Mucosa of stomach (tissue), 1 donor: ENCODE results near the gene HAUS5.
A peak's percentile ranks its signal among the peaks of the same experiment; 100 is the strongest.

Experiments used
- H3K27me3 ChIP-seq: one replicate; pipeline ENCODE4 v1.7.0; 2013; ENCODE audit warnings: mild to moderate bottlenecking, low read length; ENCODE audit not compliant: control insufficient read depth, insufficient read depth
- H3K36me3 ChIP-seq: one replicate; pipeline ENCODE4 v1.7.0; 2013; ENCODE audit warnings: low read length; ENCODE audit not compliant: control insufficient read depth, insufficient read depth
- H3K4me1 ChIP-seq: one replicate; pipeline ENCODE4 v1.7.0; 2013; ENCODE audit warnings: mild to moderate bottlenecking, low read length; ENCODE audit not compliant: control insufficient read depth, insufficient read depth
- H3K4me3 ChIP-seq: one replicate; pipeline ENCODE4 v1.7.0; 2013; ENCODE audit warnings: low read length
- H3K9ac ChIP-seq: one replicate; pipeline ENCODE4 v1.7.0; 2013; ENCODE audit warnings: mild to moderate bottlenecking, low read length, moderate library complexity
- H3K9me3 ChIP-seq: one replicate; pipeline ENCODE4 v1.7.0; 2013; ENCODE audit warnings: mild to moderate bottlenecking, low read length, moderate library complexity; ENCODE audit not compliant: control insufficient read depth
- donor health status: Pancreatic carcinoma.

Gene HAUS5

GRCh38 chr19:35613574-35613973 lies 1.0 kb downstream of the HAUS5 start:
- Histone ChIP-seq H3K9ac (no peak overlapping the region), H3K27me3 (no peaks in the 10 kb centered on the region), H3K36me3 (no peaks in the 10 kb centered on the region), H3K9me3 (no peaks in the 10 kb centered on the region), H3K4me3 (no peak overlapping the region), H3K4me1 (peaks cover 13% of the 10 kb centered on the region)

- H3K27me3 ChIP-seq: no peaks in the 10 kb centered on the region
- peaks cover 13% of the 10 kb centered on the region for H3K4me1 ChIP-seq
- H3K36me3 ChIP-seq: no peaks in the 10 kb centered on the region
- H3K4me3 ChIP-seq: no peak overlapping the region
- H3K9me3 ChIP-seq: no peaks in the 10 kb centered on the region
- no peak overlapping the region for H3K9ac ChIP-seq
Measured at GRCh38 chr19:35615036-35615435, 2.5 kb downstream of the HAUS5 start.

GRCh38 chr19:35618857-35619256 lies 6.3 kb downstream of the HAUS5 start:
- Histone ChIP-seq H3K4me3 (no peak overlapping the region), H3K9me3 (no peaks in the 10 kb centered on the region), H3K9ac (no peak overlapping the region), H3K36me3 (no peaks in the 10 kb centered on the region), H3K4me1 (no peaks in the 10 kb centered on the region), H3K27me3 (no peaks in the 10 kb centered on the region)

- H3K36me3 ChIP-seq: no peaks in the 10 kb centered on the region
Measured at GRCh38 chr19:35619290-35619923, 6.9 kb downstream of the HAUS5 start.

GRCh38 chr19:35620001-35620400 lies 7.5 kb downstream of the HAUS5 start:
- no peaks in the 10 kb centered on the region for H3K27me3 ChIP-seq
- H3K36me3 ChIP-seq: no peaks in the 10 kb centered on the region
- no peaks in the 10 kb centered on the region for H3K9me3 ChIP-seq
- H3K9ac ChIP-seq: no peak overlapping the region
- no peak overlapping the region for H3K4me3 ChIP-seq
- H3K4me1 ChIP-seq: no peaks in the 10 kb centered on the region

More at GRCh38 chr19:35619290-35619923, 6.9 kb downstream of the HAUS5 start:
- H3K4me3 ChIP-seq: no peak overlapping the region
- no peaks in the 10 kb centered on the region for H3K4me1 ChIP-seq
- no peaks in the 10 kb centered on the region for H3K27me3 ChIP-seq
- no peak overlapping the region for H3K9ac ChIP-seq
- H3K9me3 ChIP-seq: no peaks in the 10 kb centered on the region

GRCh38 chr19:35621708-35622107 lies 9.2 kb downstream of the HAUS5 start:
- no peaks in the 10 kb centered on the region for H3K27me3 ChIP-seq
- H3K4me3 ChIP-seq: no peak overlapping the region
- H3K36me3 ChIP-seq: no peaks in the 10 kb centered on the region
- H3K9me3 ChIP-seq: no peaks in the 10 kb centered on the region
- H3K4me1 ChIP-seq: no peaks in the 10 kb centered on the region
- H3K9ac ChIP-seq: no peak overlapping the region

- H3K36me3 ChIP-seq: no peaks in the 10 kb centered on the region
Measured at GRCh38 chr19:35622750-35623149, 10.2 kb downstream of the HAUS5 start.

GRCh38 chr19:35623327-35624010 lies 10.9 kb downstream of the HAUS5 start:
- no peak overlapping the region for H3K4me3 ChIP-seq
- no peaks in the 10 kb centered on the region for H3K9me3 ChIP-seq

More at GRCh38 chr19:35622750-35623149, 10.2 kb downstream of the HAUS5 start:
- Histone ChIP-seq H3K4me3 (no peak overlapping the region), H3K9ac (no peak overlapping the region), H3K9me3 (no peaks in the 10 kb centered on the region), H3K4me1 (no peaks in the 10 kb centered on the region), H3K27me3 (no peaks in the 10 kb centered on the region)

GRCh38 chr19:35628264-35628564 lies 15.7 kb downstream of the HAUS5 start:
- peak overlapping the region; percentile 99 for H3K9ac ChIP-seq
- peaks cover 5% of the 10 kb centered on the region for H3K4me1 ChIP-seq
- H3K36me3 ChIP-seq: peaks cover 4% of the 10 kb centered on the region
- H3K4me3 ChIP-seq: peak overlapping the region; percentile 94
- H3K9me3 ChIP-seq: no peaks in the 10 kb centered on the region
- H3K27me3 ChIP-seq: no peaks in the 10 kb centered on the region

More at GRCh38 chr19:35623327-35624010, 10.9 kb downstream of the HAUS5 start:
- H3K27me3 ChIP-seq: no peaks in the 10 kb centered on the region
- H3K4me1 ChIP-seq: no peaks in the 10 kb centered on the region
- no peaks in the 10 kb centered on the region for H3K36me3 ChIP-seq
- no peak overlapping the region for H3K9ac ChIP-seq

GRCh38 chr19:35628565-35629331 lies 16.2 kb downstream of the HAUS5 start, which contains the start of gene RBM42:
RBM42 (plus strand) TSS chr19:35629036; CDS start chr19:35629154, 118 bp downstream.
- H3K27me3 ChIP-seq: no peaks in the 10 kb centered on the region
- H3K4me3 ChIP-seq: peak within 1 kb of the TSS; percentile 94
- peaks cover 5% of the 10 kb centered on the region for H3K4me1 ChIP-seq
- H3K9me3 ChIP-seq: no peaks in the 10 kb centered on the region
- H3K36me3 ChIP-seq: peaks cover 7% of the 10 kb centered on the region
- peak within 1 kb of the TSS; percentile 99 for H3K9ac ChIP-seq

- H3K4me1 ChIP-seq: peaks cover 5% of the 10 kb centered on the region
- H3K27me3 ChIP-seq: no peaks in the 10 kb centered on the region
- H3K4me3 ChIP-seq: peak overlapping the region; percentile 94
- peak overlapping the region; percentile 99 for H3K9ac ChIP-seq
- peaks cover 7% of the 10 kb centered on the region for H3K36me3 ChIP-seq
- H3K9me3 ChIP-seq: no peaks in the 10 kb centered on the region
Measured at GRCh38 chr19:35629332-35629633, 16.7 kb downstream of the HAUS5 start.

GRCh38 chr19:35633727-35634440 lies 21.3 kb downstream of the HAUS5 start:
- peaks cover 7% of the 10 kb centered on the region for H3K36me3 ChIP-seq
- H3K4me3 ChIP-seq: no peak overlapping the region
- H3K9ac ChIP-seq: no peak overlapping the region
- no peaks in the 10 kb centered on the region for H3K9me3 ChIP-seq
- H3K27me3 ChIP-seq: no peaks in the 10 kb centered on the region
- peaks cover 5% of the 10 kb centered on the region for H3K4me1 ChIP-seq
